ENCODE data around the gene PALM3. TPM values are rescaled to one million over a fixed set of nuclear protein-coding genes. Genes with fewer than 3 reads are reported as not detected.

PALM3 gene
- total RNA-seq, 1 donor from 2014 or later: not detected

DNA sequence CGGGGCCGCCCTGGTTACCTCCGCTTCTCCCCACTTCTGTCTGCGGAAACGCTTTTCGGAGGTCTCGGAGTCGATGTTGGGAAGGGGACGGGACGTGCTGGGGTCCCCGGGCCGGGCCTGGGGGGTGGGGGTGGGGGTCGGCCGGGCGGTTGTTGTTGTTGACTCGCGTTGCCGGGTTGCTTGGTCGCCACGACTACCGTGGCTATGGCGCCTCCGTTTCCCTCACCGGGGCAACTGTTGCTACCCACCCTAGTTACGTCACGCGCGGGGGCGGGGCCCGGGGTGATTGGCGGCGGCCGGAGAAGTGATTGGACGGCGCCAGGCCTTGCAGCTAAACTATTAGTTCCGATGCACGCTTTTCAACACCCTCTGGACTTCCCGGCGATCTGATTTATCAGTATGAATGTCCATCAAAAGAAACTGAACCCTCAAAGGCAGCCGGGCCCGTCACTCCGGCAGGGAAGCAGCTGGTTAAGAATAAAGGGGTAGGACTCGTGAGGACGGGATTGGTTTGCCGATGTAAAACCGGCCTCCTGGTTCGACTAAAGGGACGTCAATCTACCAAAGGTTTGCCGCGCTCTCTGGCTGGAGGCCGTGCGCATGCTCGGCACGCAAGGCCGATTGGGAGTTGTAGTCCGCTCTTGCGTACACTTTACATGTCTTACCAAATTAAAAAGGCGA lies 55.7 kb downstream of the PALM3 start, which contains the start of gene RFX1:
Gene RFX1, minus strand, starts transcription at position 236 of the 681 bp plus-strand sequence. CDS start 12,477 bp downstream, outside the sequence.
- no peaks in the 10 kb centered on the region for H3K36me3 Mint-ChIP-seq
- H3K4me2 ChIP-seq: peak within 1 kb of the TSS; percentile 76

GRCh38 chr19:14005349-14006084 lies 56.4 kb downstream of the PALM3 start:
- Histone ChIP-seq H3K9me3 (ENCODE audit: low read depth) (no peaks in the 10 kb centered on the region), H3K4me1 (no peaks in the 10 kb centered on the region), H3K9ac (peak overlapping the region; percentile 79), H2AFZ (replicated peaks) (peak overlapping the region; percentile 86), H3K27me3 (no peaks in the 10 kb centered on the region), H4K20me1 (ENCODE audit: low read depth) (peaks cover 6% of the 10 kb centered on the region), H3K4me2 (peak overlapping the region; percentile 76), H3K36me3 (no peaks in the 10 kb centered on the region), H3K27ac (peak overlapping the region; percentile 93), H3K79me2 (ENCODE audit: low read depth) (peaks cover 23% of the 10 kb centered on the region), H3F3A (ENCODE audit: low read depth) (peaks cover 15% of the 10 kb centered on the region), H3K4me3 (peak overlapping the region; percentile 92)
- Mint-ChIP-seq H3K27me3 (ENCODE audit: insufficient read depth, low read depth) (peaks cover 14% of the 10 kb centered on the region), H3K9me3 (peaks cover 2% of the 10 kb centered on the region), H3K36me3 (peaks cover 4% of the 10 kb centered on the region), H3K27ac (peak overlapping the region; percentile 87), H3K4me1 (peaks cover 22% of the 10 kb centered on the region), H3K4me3 (peak overlapping the region; percentile 94)
- DNase-seq (ENCODE audit: low spot score): peak; percentile 94
- TF ChIP-seq EZH2 (IDR thresholded peaks at IDR 0.05): no peak
- TF ChIP-seq, protein P1, sequence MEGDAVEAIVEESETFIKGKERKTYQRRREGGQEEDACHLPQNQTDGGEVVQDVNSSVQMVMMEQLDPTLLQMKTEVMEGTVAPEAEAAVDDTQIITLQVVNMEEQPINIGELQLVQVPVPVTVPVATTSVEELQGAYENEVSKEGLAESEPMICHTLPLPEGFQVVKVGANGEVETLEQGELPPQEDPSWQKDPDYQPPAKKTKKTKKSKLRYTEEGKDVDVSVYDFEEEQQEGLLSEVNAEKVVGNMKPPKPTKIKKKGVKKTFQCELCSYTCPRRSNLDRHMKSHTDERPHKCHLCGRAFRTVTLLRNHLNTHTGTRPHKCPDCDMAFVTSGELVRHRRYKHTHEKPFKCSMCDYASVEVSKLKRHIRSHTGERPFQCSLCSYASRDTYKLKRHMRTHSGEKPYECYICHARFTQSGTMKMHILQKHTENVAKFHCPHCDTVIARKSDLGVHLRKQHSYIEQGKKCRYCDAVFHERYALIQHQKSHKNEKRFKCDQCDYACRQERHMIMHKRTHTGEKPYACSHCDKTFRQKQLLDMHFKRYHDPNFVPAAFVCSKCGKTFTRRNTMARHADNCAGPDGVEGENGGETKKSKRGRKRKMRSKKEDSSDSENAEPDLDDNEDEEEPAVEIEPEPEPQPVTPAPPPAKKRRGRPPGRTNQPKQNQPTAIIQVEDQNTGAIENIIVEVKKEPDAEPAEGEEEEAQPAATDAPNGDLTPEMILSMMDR (IDR thresholded peaks at IDR 0.05): no peak
- TF ChIP-seq EZH2phosphoT487 (IDR thresholded peaks at IDR 0.05): no peak

More for the DNA sequence above, 55.7 kb downstream of the PALM3 start, which contains the start of gene RFX1:
- Histone ChIP-seq H3F3A (ENCODE audit: low read depth) (peaks cover 15% of the 10 kb centered on the region), H3K36me3 (no peaks in the 10 kb centered on the region), H3K9me3 (ENCODE audit: low read depth) (no peaks in the 10 kb centered on the region), H3K4me1 (no peaks in the 10 kb centered on the region), H3K9ac (peak within 1 kb of the TSS; percentile 79), H3K27ac (peak within 1 kb of the TSS; percentile 93), H3K79me2 (ENCODE audit: low read depth) (peaks cover 20% of the 10 kb centered on the region), H3K27me3 (no peaks in the 10 kb centered on the region), H3K4me3 (peak within 1 kb of the TSS; percentile 92), H4K20me1 (ENCODE audit: low read depth) (peaks cover 6% of the 10 kb centered on the region), H2AFZ (replicated peaks) (peak within 1 kb of the TSS; percentile 86)
- TF ChIP-seq, protein P1 (IDR thresholded peaks at IDR 0.05): no peak
- TF ChIP-seq EZH2 (IDR thresholded peaks at IDR 0.05): no peak
- no peak for TF ChIP-seq EZH2phosphoT487 (IDR thresholded peaks at IDR 0.05)
- H3K4me1 Mint-ChIP-seq: peaks cover 20% of the 10 kb centered on the region
- peak; percentile 99 for DNase-seq (ENCODE audit: low spot score)
- H3K27ac Mint-ChIP-seq: peak within 1 kb of the TSS; percentile 100
- peaks cover 14% of the 10 kb centered on the region for H3K27me3 Mint-ChIP-seq (ENCODE audit: insufficient read depth, low read depth)
- no peaks in the 10 kb centered on the region for H3K9me3 Mint-ChIP-seq
- peak within 1 kb of the TSS; percentile 94 for H3K4me3 Mint-ChIP-seq

DNA sequence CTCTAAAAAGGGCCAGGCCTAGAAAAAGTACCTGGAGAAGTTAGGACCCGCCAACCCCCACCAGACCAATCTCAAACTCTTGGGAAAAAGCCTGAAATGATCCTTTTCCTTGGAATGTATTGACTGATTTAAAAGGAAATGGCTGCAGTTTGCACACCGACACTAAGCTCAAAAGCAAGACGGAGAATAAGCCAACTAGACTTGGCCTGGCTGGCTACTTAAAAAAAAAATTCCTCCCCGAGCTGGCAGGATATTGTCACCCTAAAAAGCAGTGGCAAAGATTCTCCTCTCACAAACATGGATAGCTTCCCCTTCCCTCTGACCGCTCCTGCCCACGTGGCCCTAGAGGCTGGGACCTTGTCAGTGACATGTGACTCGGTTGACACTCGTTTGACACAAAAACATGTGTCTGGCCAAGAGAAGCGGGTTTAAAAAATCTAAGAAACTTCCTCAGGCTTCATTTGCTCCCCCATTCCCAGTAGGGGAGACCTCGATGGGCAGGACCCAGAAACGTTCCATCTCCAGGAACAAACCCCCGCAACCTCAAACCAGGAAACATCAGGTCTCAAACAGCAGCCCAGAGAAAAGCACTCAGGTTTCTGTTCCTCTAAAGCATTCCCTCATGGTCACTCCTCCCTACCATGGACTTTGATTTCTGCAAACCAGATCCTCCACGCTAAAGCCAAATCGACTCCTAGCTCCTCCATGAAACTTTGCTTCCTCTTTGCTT lies 57.1 kb downstream of the PALM3 start:
- Histone ChIP-seq H3K36me3 (no peaks in the 10 kb centered on the region), H3K9ac (no peak overlapping the region), H3K27ac (no peak overlapping the region), H3K4me2 (no peak overlapping the region), H4K20me1 (ENCODE audit: low read depth) (peaks cover 6% of the 10 kb centered on the region), H3K27me3 (no peaks in the 10 kb centered on the region), H3K9me3 (ENCODE audit: low read depth) (no peaks in the 10 kb centered on the region), H3K4me1 (no peaks in the 10 kb centered on the region), H2AFZ (replicated peaks) (no peak overlapping the region), H3K79me2 (ENCODE audit: low read depth) (peaks cover 31% of the 10 kb centered on the region), H3F3A (ENCODE audit: low read depth) (peaks cover 15% of the 10 kb centered on the region), H3K4me3 (peak overlapping the region; percentile 92)
- H3K27me3 Mint-ChIP-seq (ENCODE audit: insufficient read depth, low read depth): peaks cover 14% of the 10 kb centered on the region
- peak overlapping the region; percentile 87 for H3K27ac Mint-ChIP-seq
- peaks cover 22% of the 10 kb centered on the region for H3K4me1 Mint-ChIP-seq
- H3K36me3 Mint-ChIP-seq: peaks cover 7% of the 10 kb centered on the region
- TF ChIP-seq, protein P1 (IDR thresholded peaks at IDR 0.05): no peak
- TF ChIP-seq EZH2phosphoT487 (IDR thresholded peaks at IDR 0.05): no peak
- no peak for TF ChIP-seq EZH2 (IDR thresholded peaks at IDR 0.05)
- DNase-seq (ENCODE audit: low spot score): no peak
- H3K4me3 Mint-ChIP-seq: peak overlapping the region; percentile 83
- peaks cover 5% of the 10 kb centered on the region for H3K9me3 Mint-ChIP-seq

Other genes with a start within 250 kb of the PALM3 start
- gene NANOS3, start 184.9 kb downstream of the PALM3 start, total RNA-seq (ENCODE audit: low replicate concordance): not detected in 2 replicates
- gene BRME1, start 156.0 kb downstream of the PALM3 start, total RNA-seq (ENCODE audit: low replicate concordance): 0.49 and 4.1 TPM in 2 replicates
- 8.1 and 22.0 TPM in 2 replicates for gene CC2D1A, start 155.9 kb downstream of the PALM3 start, total RNA-seq (ENCODE audit: low replicate concordance)
- 1.9 TPM in 1 of 2 replicates, not detected in the other for gene PODNL1, start 123.7 kb downstream of the PALM3 start, total RNA-seq (ENCODE audit: low replicate concordance)
- gene DCAF15, start 109.6 kb downstream of the PALM3 start, total RNA-seq (ENCODE audit: low replicate concordance): 28.6 and 69.9 TPM in 2 replicates
- 1.0 and 3.3 TPM in 2 replicates for gene RFX1, start 55.8 kb downstream of the PALM3 start, total RNA-seq (ENCODE audit: low replicate concordance)
- gene RLN3, start 33.9 kb downstream of the PALM3 start, total RNA-seq (ENCODE audit: low replicate concordance): not detected in 2 replicates
- gene IL27RA, start 30.3 kb downstream of the PALM3 start, total RNA-seq (ENCODE audit: low replicate concordance): 1.2 and 3.3 TPM in 2 replicates
- 0.68 TPM in 1 of 2 replicates, not detected in the other for gene MISP3, start 10.7 kb upstream of the PALM3 start, total RNA-seq (ENCODE audit: low replicate concordance)
- gene C19orf67, start 23.7 kb upstream of the PALM3 start, total RNA-seq (ENCODE audit: low replicate concordance): not detected in 2 replicates
- gene SAMD1, start 28.7 kb upstream of the PALM3 start, total RNA-seq (ENCODE audit: low replicate concordance): 22.1 and 53.0 TPM in 2 replicates
- gene PRKACA, start 55.7 kb upstream of the PALM3 start, total RNA-seq (ENCODE audit: low replicate concordance): 22.2 and 31.8 TPM in 2 replicates
- gene ASF1B, start 74.5 kb upstream of the PALM3 start, total RNA-seq (ENCODE audit: low replicate concordance): 16.4 and 38.8 TPM in 2 replicates
- 13.3 and 59.0 TPM in 2 replicates for gene ADGRL1, start 144.1 kb upstream of the PALM3 start, total RNA-seq (ENCODE audit: low replicate concordance)